Ishikawa (cell line): ENCODE results near the gene MTUS2.

Source experiments
- EGR1 ChIP-seq: IDR thresholded peaks from 2 replicates; pipeline ENCODE4 v1.6.1; 2012
- EP300 ChIP-seq: IDR thresholded peaks from 2 replicates; pipeline ENCODE4 v1.6.1; 2012; ENCODE audit warnings: borderline replicate concordance
- MAX ChIP-seq: IDR thresholded peaks from 2 replicates; pipeline ENCODE4 v1.6.1; 2012
- YY1 ChIP-seq: IDR thresholded peaks from 2 replicates; pipeline ENCODE4 v1.6.1; 2012; ENCODE audit warnings: low read depth

- TF ChIP-seq EP300 (no peak), EGR1 (no peak), MAX (no peak), YY1 (no peak)
Observed at GRCh38 chr13:28796938-28797257, 23.2 kb upstream of the MTUS2 start.
